Measurements from ENCODE around the gene FRMD1. TPM values are rescaled to one million over a fixed set of nuclear protein-coding genes. Genes with fewer than 3 reads are reported as not detected.

Gene FRMD1
- total RNA-seq, 1 experiment from 2014 or later = not detected

DNA sequence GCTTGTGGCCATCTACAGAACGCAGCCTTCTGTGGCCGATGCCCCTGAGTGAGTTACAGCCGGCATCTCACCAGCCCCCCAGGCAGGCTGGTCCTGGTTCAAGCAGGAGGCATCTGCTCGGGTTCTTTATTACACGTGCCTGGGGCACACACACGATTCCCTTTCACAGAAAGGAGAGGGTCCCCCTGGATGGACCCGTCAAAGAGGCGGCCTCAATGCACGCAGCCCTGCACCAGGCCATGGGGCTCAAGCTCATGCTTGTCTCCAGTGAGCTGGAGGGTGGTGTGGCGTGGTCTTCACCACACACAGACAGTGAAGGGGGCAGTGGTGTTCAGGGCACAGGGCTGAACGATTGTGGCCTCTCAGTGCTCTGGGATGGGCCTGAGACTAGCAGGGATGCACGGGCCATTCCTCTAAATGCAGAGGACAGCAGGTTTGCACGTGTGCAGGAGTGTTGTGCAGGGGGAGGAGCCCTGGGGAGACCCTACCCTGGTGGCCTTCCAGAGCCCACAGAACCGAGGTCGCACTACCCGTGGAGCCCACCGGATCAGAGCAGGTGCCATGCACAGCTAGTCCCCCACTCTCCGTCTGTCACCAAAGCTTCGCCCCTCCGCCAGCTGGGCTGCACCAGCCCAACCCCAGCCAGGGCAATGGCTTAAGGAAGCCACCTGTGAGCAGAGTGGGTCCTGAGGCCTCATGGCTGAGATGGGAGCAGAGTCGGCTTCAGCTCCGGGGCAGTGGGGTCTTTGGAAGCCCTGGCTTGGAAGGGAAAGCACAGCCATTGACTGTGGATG, 23.1 kb downstream of the FRMD1 start:
- H3K36me3 ChIP-seq = no peaks in the 10 kb centered on the region
- no peaks in the 10 kb centered on the region for H3K27me3 ChIP-seq (replicated peaks)
- DNase-seq (ENCODE audit: low read depth in 1 of 2, low spot score in 2 of 2) = no peak
- no peaks in the 10 kb centered on the region for H3K9me3 ChIP-seq (replicated peaks)
- H3K4me3 ChIP-seq = no peak overlapping the region
- H3K4me1 ChIP-seq (replicated peaks) = no peaks in the 10 kb centered on the region
- H3K27ac ChIP-seq = no peak overlapping the region

DNA sequence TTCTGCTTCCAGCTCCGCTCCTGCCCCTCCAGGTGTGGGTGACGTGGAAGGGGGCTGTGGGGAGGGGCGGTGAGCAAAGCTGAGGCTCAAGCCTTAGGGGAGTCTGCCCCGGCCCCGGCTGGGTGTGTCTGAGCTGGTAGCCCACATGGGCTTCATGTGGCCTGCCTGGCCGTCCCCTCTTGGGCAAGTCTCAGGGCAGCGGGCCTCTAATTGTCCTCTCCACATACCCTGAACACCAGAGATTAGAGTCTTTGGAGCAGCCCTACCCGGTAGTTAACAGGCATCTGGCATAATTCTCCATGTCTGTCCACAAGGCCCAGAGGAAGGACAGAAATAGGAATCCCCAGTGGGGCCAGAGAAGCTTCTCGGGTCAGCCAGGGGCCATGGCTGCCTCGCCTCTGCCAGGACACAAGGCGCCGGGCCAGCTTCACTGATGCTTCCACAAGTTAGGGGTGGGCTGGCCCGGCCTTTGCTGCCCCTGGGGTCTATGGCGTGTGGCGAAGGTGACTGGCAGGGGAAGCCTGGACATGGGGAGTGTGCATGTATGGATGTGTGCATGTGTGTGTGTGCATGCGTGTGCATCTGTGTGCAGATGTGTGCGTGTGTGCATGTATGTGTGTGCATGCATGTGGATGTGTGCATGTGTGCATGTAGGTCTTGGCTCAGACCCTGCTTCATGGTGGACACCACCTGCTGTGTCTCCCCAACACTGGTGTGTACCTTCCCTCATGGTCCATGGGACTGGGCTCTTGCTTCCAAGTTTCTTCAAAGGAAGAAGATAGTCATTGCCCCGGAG, 24.0 kb downstream of the FRMD1 start:
- no peaks in the 10 kb centered on the region for H3K36me3 ChIP-seq
- H3K27me3 ChIP-seq (replicated peaks) = no peaks in the 10 kb centered on the region
- H3K9me3 ChIP-seq (replicated peaks) = no peaks in the 10 kb centered on the region
- no peak for DNase-seq (ENCODE audit: low read depth in 1 of 2, low spot score in 2 of 2)
- H3K27ac ChIP-seq = no peak overlapping the region
- H3K4me3 ChIP-seq = no peak overlapping the region
- no peaks in the 10 kb centered on the region for H3K4me1 ChIP-seq (replicated peaks)

DNA sequence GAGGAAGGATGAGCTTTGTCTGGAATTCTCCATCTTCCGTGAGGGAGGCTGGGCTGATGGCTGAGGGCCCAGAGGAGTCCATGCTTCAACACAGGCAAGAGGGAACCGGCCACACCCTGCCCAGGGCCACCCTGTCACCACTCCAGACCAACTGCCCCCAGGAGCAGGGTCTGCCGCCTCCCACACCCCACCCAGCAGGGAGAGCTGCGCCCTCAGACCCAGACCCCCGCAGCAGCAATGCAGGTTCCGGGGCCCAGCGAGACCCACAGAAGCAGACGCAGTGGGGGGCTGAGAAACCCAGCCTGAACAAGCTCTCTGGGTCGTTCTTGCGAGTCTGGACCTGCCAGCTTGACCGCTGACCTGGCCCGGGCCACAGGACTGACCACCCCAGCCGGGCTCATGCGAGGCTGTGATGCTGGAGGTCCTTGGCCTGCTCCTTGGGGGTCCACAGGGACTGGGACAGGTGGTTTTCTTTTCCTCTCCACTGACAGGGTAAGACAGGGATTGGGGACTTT, 25.0 kb downstream of the FRMD1 start:
- no peak overlapping the region for H3K27ac ChIP-seq
- H3K4me1 ChIP-seq (replicated peaks) = no peaks in the 10 kb centered on the region
- H3K4me3 ChIP-seq = no peak overlapping the region
- no peaks in the 10 kb centered on the region for H3K27me3 ChIP-seq (replicated peaks)
- no peaks in the 10 kb centered on the region for H3K36me3 ChIP-seq
- H3K9me3 ChIP-seq (replicated peaks) = no peaks in the 10 kb centered on the region
- DNase-seq (ENCODE audit: low read depth in 1 of 2, low spot score in 2 of 2) = no peak

DNA sequence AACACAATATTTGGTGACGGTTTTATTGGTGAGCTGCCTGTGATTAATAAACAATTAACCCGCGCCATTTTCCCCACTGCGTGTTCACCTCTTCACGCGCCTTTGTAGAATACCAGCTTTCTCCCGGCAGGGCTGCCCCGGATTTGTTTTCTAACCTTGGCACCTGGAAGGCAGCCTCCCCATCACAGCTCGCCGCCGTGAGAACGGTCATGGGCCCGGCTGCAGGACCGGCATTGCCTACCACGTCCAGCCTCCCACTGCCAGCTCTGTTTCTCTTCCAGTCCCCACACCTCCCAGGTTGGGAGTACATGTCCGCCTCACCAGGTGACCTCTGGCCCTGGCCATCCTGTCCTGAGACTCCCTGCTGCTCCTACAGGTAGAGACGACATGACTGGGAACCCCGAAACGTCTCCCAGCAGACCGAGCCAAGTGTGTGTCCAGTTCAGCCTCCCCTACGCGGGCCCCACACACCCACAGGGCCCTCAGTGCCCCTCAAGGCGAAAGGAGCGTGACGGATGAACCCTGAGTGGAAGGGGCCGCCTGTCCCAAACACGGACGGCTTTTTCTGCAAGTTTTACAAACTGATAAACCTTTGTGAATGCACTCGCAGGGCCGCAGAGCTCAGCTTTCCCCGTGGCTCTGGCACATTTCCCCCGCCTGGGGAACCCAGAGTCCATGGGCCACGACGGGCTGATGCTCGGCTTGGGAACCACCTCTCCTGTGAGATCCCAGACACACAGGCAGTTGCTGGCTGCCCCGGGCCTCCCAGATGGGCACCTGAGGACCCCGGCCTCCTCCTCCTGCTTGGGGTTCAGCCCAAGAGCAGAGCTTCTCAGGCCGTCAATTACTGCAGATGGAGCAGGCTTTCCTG, 25.7 kb downstream of the FRMD1 start:
- no peaks in the 10 kb centered on the region for H3K27me3 ChIP-seq (replicated peaks)
- no peaks in the 10 kb centered on the region for H3K9me3 ChIP-seq (replicated peaks)
- H3K4me1 ChIP-seq (replicated peaks) = no peaks in the 10 kb centered on the region
- no peaks in the 10 kb centered on the region for H3K36me3 ChIP-seq
- DNase-seq (ENCODE audit: low read depth in 1 of 2, low spot score in 2 of 2) = no peak
- H3K27ac ChIP-seq = no peak overlapping the region
- no peak overlapping the region for H3K4me3 ChIP-seq

DNA sequence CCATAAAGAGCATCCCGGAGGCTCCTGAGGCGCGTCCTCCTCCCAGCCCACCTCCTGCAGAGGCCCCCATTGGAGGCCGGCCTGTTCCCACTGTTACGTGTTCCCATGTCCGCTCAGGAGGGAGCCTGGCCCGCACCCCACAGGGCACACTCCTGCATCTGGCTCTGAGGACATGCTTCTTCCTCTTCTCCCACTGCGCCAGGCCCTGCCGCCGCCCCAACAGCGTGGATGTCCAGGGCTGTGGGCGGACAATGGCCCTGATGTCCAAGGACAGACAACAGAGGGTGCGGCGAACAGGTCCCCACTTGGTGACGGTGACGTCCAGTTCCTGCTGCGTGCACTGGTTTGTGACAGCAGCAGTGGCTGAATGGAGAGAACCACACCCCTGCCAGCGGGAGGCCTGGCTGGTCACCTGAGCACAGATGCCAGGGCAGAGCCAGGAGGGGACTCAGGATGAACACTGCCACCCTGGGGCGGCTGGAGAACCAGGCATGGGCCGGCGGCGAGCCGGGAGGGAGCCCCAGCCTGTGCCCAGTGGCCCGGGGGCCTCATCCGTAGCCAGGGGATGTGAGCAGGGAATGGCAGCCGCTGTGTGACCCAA, 26.6 kb downstream of the FRMD1 start:
- no peak overlapping the region for H3K4me3 ChIP-seq
- no peaks in the 10 kb centered on the region for H3K36me3 ChIP-seq
- no peaks in the 10 kb centered on the region for H3K9me3 ChIP-seq (replicated peaks)
- no peak overlapping the region for H3K27ac ChIP-seq
- no peak for DNase-seq (ENCODE audit: low read depth in 1 of 2, low spot score in 2 of 2)
- no peaks in the 10 kb centered on the region for H3K4me1 ChIP-seq (replicated peaks)
- no peaks in the 10 kb centered on the region for H3K27me3 ChIP-seq (replicated peaks)

DNA sequence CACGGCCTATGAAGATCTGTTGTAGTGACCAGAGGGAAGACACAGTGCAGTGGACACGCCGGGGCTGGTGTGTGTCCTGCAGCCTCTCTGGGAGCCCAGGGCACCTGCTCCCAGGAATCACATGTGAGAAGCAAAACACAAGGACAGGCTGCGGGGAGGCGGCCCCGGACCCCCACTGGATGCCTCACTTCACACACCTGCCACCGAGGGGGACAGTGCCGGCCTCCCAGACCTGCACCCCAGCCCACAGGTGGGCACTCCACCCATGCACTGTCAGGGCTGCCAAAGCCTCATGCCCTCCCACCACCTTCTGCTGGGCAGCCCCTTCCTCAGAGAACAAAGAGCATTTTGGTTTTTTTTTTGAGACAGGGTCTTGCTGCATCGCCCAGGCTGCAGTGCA, 27.4 kb downstream of the FRMD1 start:
- no peaks in the 10 kb centered on the region for H3K27me3 ChIP-seq (replicated peaks)
- DNase-seq (ENCODE audit: low read depth in 1 of 2, low spot score in 2 of 2) = no peak
- no peak overlapping the region for H3K4me3 ChIP-seq
- H3K27ac ChIP-seq = no peak overlapping the region
- no peaks in the 10 kb centered on the region for H3K9me3 ChIP-seq (replicated peaks)
- H3K4me1 ChIP-seq (replicated peaks) = no peaks in the 10 kb centered on the region
- no peaks in the 10 kb centered on the region for H3K36me3 ChIP-seq

DNA sequence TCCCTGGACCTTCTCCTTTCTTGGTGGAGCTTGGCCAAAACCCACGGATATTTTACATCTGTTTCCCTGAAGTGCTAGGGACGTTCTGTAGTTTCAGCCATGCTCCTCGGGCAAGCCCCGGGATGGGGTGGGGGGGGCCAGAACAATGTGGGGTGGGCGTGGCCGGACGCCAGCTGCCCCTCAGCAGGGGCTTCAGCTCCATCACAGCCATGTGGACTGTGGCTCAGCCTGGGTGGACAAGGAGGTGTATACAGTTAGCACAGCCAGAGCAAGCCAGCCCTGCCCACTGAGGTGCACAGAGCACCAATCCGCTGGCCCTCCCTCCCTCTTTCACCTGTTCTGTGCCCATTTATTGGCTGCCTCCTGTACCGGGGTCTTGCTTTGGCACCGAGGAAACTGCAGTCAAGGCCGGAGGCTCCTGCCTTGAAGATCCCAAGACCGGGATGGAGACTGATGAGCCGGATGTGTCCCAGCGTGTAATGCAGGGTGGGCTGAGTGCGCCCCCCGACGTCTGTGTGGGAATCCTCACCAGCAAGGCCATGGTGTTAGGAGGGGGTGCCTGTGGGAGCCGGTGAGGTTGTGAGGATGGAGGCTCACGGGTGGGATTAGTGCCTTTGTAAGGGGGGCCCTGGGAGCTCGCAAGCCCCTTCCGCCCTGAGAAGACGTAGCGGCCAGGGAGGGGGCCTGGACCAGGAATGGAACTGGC, 28.0 kb downstream of the FRMD1 start:
- Histone ChIP-seq H3K4me3 (no peak overlapping the region), H3K27me3 (replicated peaks) (no peaks in the 10 kb centered on the region), H3K27ac (no peak overlapping the region), H3K9me3 (replicated peaks) (no peaks in the 10 kb centered on the region), H3K4me1 (replicated peaks) (no peaks in the 10 kb centered on the region), H3K36me3 (no peaks in the 10 kb centered on the region)
- DNase-seq (ENCODE audit: low read depth in 1 of 2, low spot score in 2 of 2) = no peak

DNA sequence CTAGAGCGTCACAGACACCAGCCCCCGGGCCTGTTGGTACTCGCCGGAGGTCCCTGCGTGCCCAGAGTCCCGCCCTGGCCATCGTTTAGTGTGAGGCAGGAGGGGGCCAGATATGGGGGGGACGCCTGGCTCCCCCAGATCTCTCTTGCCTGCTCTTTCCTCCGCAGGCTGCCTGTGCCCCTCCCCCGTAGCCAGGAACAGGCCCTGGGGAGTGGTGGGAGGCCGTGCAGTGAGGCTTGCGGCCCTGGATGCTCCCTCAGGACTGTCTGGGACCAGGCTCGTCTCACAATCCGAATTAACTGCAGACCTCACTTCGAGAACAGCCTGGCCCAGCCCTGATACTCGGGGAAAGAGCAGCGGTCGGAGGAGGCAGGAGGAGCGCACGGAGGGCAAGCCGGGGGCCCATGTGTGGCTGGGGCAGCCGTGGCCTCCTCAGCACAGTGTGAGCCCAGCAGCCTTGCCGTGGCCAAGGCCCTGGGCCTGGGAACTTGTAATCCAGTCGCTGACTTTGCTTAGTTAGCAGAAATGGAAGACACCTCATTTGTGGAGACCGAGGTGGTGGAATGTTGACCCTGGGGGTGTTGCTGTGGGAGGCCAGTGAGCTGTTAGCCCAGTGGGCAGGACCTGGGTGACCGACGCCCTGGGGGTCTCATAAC, 28.7 kb downstream of the FRMD1 start:
- no peaks in the 10 kb centered on the region for H3K4me1 ChIP-seq (replicated peaks)
- H3K27me3 ChIP-seq (replicated peaks) = no peaks in the 10 kb centered on the region
- H3K9me3 ChIP-seq (replicated peaks) = no peaks in the 10 kb centered on the region
- H3K27ac ChIP-seq = no peak overlapping the region
- no peak overlapping the region for H3K4me3 ChIP-seq
- no peaks in the 10 kb centered on the region for H3K36me3 ChIP-seq
- no peak for DNase-seq (ENCODE audit: low read depth in 1 of 2, low spot score in 2 of 2)

DNA sequence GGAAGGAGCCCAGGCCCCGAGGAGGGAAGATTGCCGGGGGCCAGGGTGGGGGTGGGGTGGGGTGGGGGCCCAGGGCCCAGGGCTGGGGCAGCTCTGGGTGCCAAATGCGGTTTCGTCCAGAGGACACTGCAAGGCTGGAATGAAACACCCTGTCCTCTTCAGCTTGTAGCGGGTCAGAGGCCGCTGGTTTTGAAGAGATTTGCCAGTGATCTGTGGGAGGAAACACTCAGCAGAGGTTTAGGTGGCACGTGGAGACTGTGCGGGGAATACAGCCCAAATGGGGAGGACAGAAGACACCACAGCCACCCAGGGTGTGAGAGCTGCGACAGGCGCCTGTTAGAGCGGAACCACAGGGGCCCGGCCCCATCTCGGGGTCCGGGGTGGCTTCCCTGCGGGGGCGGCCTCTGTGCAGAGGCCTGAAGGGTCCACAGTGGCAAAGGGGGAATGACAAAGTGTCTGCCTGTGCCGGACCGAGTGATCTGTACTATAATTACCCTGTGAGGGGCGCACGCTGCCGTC, 29.2 kb downstream of the FRMD1 start:
- H3K4me1 ChIP-seq (replicated peaks) = no peaks in the 10 kb centered on the region
- H3K36me3 ChIP-seq = no peaks in the 10 kb centered on the region
- no peak for DNase-seq (ENCODE audit: low read depth in 1 of 2, low spot score in 2 of 2)
- H3K27ac ChIP-seq = no peak overlapping the region
- H3K9me3 ChIP-seq (replicated peaks) = no peaks in the 10 kb centered on the region
- H3K4me3 ChIP-seq = no peak overlapping the region
- H3K27me3 ChIP-seq (replicated peaks) = no peaks in the 10 kb centered on the region

DNA sequence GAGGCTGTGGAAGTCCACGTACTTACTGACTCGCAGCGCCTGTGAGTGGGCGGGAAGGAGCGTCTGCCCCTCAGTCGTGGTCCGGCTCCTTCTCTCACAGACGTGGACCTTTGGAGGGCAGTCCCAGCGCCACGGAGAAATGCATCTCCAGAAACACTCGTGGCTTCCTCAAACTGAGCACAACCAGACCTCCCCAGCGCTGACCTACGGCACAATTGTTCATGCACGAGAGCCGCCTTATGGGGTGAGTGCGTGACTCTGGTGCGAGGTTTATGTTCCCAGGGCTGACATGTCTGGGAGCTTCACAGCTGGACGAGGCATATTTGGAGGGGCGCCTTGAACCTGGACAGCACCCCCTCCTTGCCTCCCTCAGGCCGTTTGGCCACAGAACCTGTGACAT, 29.7 kb downstream of the FRMD1 start:
- H3K27me3 ChIP-seq (replicated peaks) = no peaks in the 10 kb centered on the region
- H3K4me3 ChIP-seq = no peak overlapping the region
- no peaks in the 10 kb centered on the region for H3K36me3 ChIP-seq
- H3K9me3 ChIP-seq (replicated peaks) = no peaks in the 10 kb centered on the region
- no peak overlapping the region for H3K27ac ChIP-seq
- no peak for DNase-seq (ENCODE audit: low read depth in 1 of 2, low spot score in 2 of 2)
- H3K4me1 ChIP-seq (replicated peaks) = no peaks in the 10 kb centered on the region

DNA sequence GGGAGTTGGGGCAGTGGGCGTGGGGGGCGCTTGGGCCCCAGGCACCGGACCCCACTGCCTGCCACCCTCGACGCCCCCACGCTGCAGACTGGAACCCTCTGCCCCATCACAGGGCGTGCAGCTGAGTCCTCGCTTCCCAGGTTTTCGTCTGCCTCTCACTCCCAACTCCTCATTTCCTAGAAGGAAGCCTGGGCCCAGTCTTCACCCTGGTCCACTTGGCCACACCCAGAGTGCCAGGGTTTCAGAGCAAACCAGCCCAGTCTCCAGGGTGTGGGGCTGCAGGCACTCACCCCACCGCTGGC, 30.3 kb downstream of the FRMD1 start:
- Histone ChIP-seq H3K4me1 (replicated peaks) (no peaks in the 10 kb centered on the region), H3K36me3 (no peaks in the 10 kb centered on the region), H3K27me3 (replicated peaks) (no peaks in the 10 kb centered on the region), H3K4me3 (no peak overlapping the region), H3K9me3 (replicated peaks) (no peaks in the 10 kb centered on the region), H3K27ac (no peak overlapping the region)
- DNase-seq (ENCODE audit: low read depth in 1 of 2, low spot score in 2 of 2) = no peak

DNA sequence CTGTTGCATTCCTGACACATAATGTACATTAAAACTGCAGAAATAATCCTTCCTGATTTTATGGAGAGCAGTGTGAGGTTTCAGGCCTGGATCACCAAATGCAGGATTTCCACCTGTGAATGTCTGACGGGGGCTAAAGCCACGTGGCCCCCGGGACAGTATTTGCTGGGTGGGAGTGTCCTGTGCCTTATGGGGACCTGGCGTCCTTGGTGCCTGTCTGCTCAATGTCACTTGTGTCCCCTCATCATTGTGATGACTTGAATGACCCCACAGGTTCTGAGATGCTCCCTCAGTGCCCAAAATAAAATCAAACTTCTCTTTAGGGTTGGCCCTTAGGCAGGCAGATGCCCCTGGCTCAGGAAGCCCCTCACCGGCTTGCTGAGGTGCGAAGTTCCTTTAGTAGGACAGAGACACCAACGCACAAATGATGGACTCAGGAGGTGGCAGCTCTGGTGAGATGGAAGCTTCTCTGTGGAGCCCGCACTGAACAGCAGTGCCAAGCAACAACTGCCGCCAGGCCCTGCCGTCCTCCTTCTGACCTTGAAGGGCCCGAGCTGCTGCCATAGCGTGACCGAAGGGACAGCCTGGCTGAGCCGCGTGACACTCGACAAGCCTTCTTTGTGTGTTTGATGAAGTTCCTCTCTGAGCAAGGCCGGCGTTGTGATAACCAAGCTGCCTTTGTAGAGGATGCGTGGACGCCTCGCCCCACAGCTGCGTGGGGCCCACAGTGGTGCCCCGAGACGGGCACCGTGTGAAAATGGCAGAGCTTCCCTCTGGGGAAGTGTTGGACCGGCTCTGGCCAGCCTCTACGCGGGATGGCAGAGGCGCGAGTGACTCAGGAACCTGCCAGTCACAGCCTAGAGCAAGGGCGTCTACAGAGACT, 30.9 kb downstream of the FRMD1 start:
- DNase-seq (ENCODE audit: low read depth in 1 of 2, low spot score in 2 of 2) = no peak
- Histone ChIP-seq H3K4me1 (replicated peaks) (no peaks in the 10 kb centered on the region), H3K4me3 (no peak overlapping the region), H3K27ac (no peak overlapping the region), H3K9me3 (replicated peaks) (no peaks in the 10 kb centered on the region), H3K36me3 (no peaks in the 10 kb centered on the region), H3K27me3 (replicated peaks) (no peaks in the 10 kb centered on the region)
